SK-N-SH treated with all-trans-retinoic acid at 6 μM for 48 hours (cell line): ENCODE results near the gene NSUN6.

Experiments used
- ESRRG ChIP-seq: fragments of 250-450 bp; sonication (Bioruptor Pico); IDR thresholded peaks from 2 replicates; pipeline ENCODE4 v1.6.1; 2021; ENCODE audit warnings: mild to moderate bottlenecking
- PATZ1 ChIP-seq: fragments of 250-450 bp; sonication (Bioruptor Pico); IDR thresholded peaks from 2 replicates; pipeline ENCODE4 v1.8.0; 2020; ENCODE audit warnings: mild to moderate bottlenecking, moderate library complexity, borderline replicate concordance
- POU6F1 ChIP-seq: fragments of 250-450 bp; sonication (Bioruptor Pico); IDR thresholded peaks from 2 replicates; pipeline ENCODE4 v1.8.0; 2021; ENCODE audit warnings: low read depth, mild to moderate bottlenecking, moderate library complexity, borderline replicate concordance
- PPARA ChIP-seq: fragments of 250-450 bp; sonication (Bioruptor Pico); IDR thresholded peaks from 2 replicates; pipeline ENCODE4 v1.5.0; 2020; ENCODE audit warnings: mild to moderate bottlenecking, borderline replicate concordance
- TSHZ2 ChIP-seq: fragments of 250-450 bp; sonication (Bioruptor Pico); IDR thresholded peaks from 2 replicates; pipeline ENCODE4 v1.5.0; 2020; ENCODE audit warnings: mild to moderate bottlenecking, moderate library complexity
- ZC3H10 ChIP-seq: fragments of 250-450 bp; sonication (Bioruptor Pico); IDR thresholded peaks from 2 replicates; pipeline ENCODE4 v1.5.1; 2021; ENCODE audit warnings: mild to moderate bottlenecking, moderate library complexity
- TF ChIP-seq, protein P1 (sequence below): fragments of 250-450 bp; sonication (Bioruptor Pico); IDR thresholded peaks from 2 replicates; pipeline ENCODE4 v1.5.1; 2020; ENCODE audit warnings: low read depth, mild to moderate bottlenecking, moderate library complexity

DNA sequence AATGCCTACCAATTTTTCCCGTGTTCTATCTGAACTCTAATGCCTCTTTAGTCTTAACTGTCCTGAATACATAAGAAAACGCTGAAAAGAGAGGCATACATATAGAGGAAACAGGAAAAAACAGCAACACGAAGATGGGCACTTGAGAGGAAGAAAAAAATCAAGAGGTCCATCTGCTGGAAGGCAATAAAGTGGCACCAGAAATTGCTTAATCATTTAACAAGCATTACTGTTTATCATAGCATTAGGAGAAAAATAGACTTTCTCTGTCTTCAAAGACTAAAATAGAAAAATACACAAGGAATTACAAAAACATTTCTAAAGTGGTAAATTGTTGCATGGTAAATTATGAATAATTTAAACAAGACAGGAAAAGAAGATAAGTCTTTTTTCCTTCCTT is 35.0 kb downstream of the NSUN6 start:
- no peak for TF ChIP-seq PPARA (CRISPR knock-in tag)
- no peak for TF ChIP-seq TSHZ2
- TF ChIP-seq ZC3H10, result no peak
- TF ChIP-seq POU6F1, result no peak
- TF ChIP-seq PATZ1 (CRISPR knock-in tag), result no peak
- TF ChIP-seq, protein P1, sequence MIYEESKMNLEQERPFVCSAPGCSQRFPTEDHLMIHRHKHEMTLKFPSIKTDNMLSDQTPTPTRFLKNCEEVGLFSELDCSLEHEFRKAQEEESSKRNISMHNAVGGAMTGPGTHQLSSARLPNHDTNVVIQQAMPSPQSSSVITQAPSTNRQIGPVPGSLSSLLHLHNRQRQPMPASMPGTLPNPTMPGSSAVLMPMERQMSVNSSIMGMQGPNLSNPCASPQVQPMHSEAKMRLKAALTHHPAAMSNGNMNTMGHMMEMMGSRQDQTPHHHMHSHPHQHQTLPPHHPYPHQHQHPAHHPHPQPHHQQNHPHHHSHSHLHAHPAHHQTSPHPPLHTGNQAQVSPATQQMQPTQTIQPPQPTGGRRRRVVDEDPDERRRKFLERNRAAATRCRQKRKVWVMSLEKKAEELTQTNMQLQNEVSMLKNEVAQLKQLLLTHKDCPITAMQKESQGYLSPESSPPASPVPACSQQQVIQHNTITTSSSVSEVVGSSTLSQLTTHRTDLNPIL (CRISPR knock-in tag), result no peak
- no peak for TF ChIP-seq ESRRG (CRISPR knock-in tag)
